Mesothelial cell of epicardium (in vitro differentiated cells): ENCODE data around the gene CBX2. TPM values are rescaled to one million over a fixed set of nuclear protein-coding genes. Genes with fewer than 3 reads are reported as not detected.

Source experiments
- DNase-seq, 2 experiments: peaks; one replicate each; pipeline ENCODE4 v3.0.0; 2021; ENCODE audit warnings: low spot score in 2 of 2; ENCODE audit not compliant: unreplicated experiment in 2 of 2
- H3K27ac Mint-ChIP-seq: 2 replicates; pipeline ENCODE4 v1.8.0; 2021; ENCODE audit warnings: mixed read lengths
- H3K27me3 Mint-ChIP-seq: 2 replicates; pipeline ENCODE4 v1.8.0; 2021; ENCODE audit warnings: low read depth, mixed read lengths
- H3K36me3 Mint-ChIP-seq: 2 replicates; pipeline ENCODE4 v1.8.0; 2021; ENCODE audit warnings: mixed read lengths
- H3K4me1 Mint-ChIP-seq: 2 replicates; pipeline ENCODE4 v1.8.0; 2021; ENCODE audit warnings: mixed read lengths
- H3K4me3 Mint-ChIP-seq: 2 replicates; pipeline ENCODE4 v1.8.0; 2021; ENCODE audit warnings: mild to moderate bottlenecking, moderate library complexity, mixed read lengths
- H3K9me3 Mint-ChIP-seq: 2 replicates; pipeline ENCODE4 v1.8.0; 2021; ENCODE audit warnings: mixed read lengths
- total RNA-seq: library from RNA; stranded (reverse); gene quantifications from 3 replicates; pipeline ENCODE4 v1.2.1, GENCODE V29; 2021
- TF ChIP-seq, protein P1 (sequence below): fragments of 200-600 bp; sonication (generic); IDR thresholded peaks from one replicate; pipeline ENCODE4 v1.5.0; 2021; ENCODE audit warnings: antibody characterized with exemption; ENCODE audit not compliant: unreplicated experiment

The CBX2 gene
- total RNA-seq: 47.1 to 49.7 TPM (median 48.6 TPM) in 3 replicates

DNA sequence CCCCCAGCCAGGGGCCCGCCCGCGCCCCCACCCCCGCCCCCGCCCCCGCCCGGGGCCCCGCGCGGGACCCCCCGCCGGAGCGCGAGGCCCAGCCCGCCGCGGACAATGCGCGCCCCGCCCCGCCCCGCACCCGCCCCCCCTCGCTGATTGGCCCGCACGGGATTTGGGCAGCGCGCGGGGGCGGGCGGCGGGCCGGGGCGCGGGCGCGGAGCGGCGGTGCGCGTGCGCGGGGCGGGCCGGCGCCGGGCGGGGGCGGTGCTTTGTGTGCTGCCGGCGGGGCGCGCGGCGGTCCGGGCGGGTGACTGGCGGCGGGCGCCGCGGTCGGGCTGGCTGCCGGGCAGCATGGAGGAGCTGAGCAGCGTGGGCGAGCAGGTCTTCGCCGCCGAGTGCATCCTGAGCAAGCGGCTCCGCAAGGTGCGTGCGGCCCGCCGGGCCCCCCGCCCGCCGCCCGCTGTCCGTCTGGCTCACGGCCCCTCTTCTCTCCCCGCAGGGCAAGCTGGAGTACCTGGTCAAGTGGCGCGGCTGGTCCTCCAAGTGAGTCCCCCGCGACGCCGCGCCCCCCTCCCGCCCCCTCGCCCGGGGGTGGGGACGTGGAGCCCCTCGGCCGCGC lies at the start of gene CBX2:
Gene CBX2, plus strand, starts transcription at position 255 of the 610 bp plus-strand sequence. Its CDS starts 88 bp downstream, at position 343.
- TF ChIP-seq, protein P1, sequence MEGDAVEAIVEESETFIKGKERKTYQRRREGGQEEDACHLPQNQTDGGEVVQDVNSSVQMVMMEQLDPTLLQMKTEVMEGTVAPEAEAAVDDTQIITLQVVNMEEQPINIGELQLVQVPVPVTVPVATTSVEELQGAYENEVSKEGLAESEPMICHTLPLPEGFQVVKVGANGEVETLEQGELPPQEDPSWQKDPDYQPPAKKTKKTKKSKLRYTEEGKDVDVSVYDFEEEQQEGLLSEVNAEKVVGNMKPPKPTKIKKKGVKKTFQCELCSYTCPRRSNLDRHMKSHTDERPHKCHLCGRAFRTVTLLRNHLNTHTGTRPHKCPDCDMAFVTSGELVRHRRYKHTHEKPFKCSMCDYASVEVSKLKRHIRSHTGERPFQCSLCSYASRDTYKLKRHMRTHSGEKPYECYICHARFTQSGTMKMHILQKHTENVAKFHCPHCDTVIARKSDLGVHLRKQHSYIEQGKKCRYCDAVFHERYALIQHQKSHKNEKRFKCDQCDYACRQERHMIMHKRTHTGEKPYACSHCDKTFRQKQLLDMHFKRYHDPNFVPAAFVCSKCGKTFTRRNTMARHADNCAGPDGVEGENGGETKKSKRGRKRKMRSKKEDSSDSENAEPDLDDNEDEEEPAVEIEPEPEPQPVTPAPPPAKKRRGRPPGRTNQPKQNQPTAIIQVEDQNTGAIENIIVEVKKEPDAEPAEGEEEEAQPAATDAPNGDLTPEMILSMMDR: no peak
- H3K27me3 Mint-ChIP-seq: peaks cover 19% of the 10 kb centered on the region
- H3K4me3 Mint-ChIP-seq: peak within 1 kb of the TSS; percentile 92
- H3K9me3 Mint-ChIP-seq: no peaks in the 10 kb centered on the region
- peak within 1 kb of the TSS; percentile 87 for H3K27ac Mint-ChIP-seq
- H3K36me3 Mint-ChIP-seq: peaks cover 24% of the 10 kb centered on the region
- DNase-seq: peak; percentile 87 to 90
- peaks cover 30% of the 10 kb centered on the region for H3K4me1 Mint-ChIP-seq

DNA sequence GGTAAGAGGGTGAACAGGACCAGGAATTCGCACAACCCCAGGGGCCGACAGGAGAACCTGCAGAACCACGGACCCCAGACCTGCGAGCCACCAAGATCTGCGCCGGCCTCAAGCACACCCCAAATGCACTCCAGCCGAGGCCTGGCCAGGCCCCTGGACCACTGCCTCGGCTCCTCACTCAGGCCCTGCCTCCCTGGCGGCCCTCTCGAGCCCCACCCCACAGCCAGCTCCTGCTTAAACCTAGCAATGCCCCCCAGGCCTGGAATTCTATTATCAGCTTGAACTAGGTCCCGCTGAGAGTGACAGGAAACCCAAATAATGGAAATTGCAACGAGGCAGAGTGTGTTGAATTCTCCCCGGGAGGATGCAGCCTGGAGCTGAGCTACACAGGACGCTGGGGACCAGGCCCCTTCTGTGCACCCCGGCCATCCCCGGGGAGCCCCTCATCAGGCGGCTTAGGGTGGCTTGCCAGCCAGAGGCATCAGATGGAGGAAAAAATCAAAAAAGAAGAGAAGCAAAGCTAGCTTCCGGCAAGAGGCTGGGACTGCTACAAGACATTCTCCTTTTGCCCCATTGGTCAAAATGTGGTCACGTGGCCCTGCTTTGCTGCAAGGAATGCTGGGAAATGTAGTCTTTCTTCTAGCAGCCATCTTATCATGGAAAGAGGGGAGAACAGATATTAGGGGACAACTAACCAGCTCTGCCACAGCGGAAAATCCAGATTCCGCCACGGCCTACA lies 49.6 kb upstream of the CBX2 start:
- TF ChIP-seq, protein P1: no peak
- H3K27me3 Mint-ChIP-seq: peaks cover 7% of the 10 kb centered on the region
- H3K27ac Mint-ChIP-seq: peak overlapping the region; percentile 71
- peaks cover 6% of the 10 kb centered on the region for H3K4me1 Mint-ChIP-seq
- H3K9me3 Mint-ChIP-seq: no peaks in the 10 kb centered on the region
- H3K4me3 Mint-ChIP-seq: peak overlapping the region; percentile 55
- peak; percentile 81 to 88 for DNase-seq
- H3K36me3 Mint-ChIP-seq: no peaks in the 10 kb centered on the region

- H3K27me3 Mint-ChIP-seq: peaks cover 5% of the 10 kb centered on the region
- H3K36me3 Mint-ChIP-seq: no peaks in the 10 kb centered on the region
- no peaks in the 10 kb centered on the region for H3K9me3 Mint-ChIP-seq
- DNase-seq: no peak
- H3K4me1 Mint-ChIP-seq: peaks cover 6% of the 10 kb centered on the region
- no peak overlapping the region for H3K27ac Mint-ChIP-seq
- H3K4me3 Mint-ChIP-seq: no peak overlapping the region
- TF ChIP-seq, protein P1: no peak
These were observed 49.0 kb upstream of the CBX2 start for GRCh38 chr17:79728908-79729471.

GRCh38 chr17:79729761-79730160 lies 48.2 kb upstream of the CBX2 start:
- H3K27me3 Mint-ChIP-seq: peaks cover 5% of the 10 kb centered on the region
- H3K27ac Mint-ChIP-seq: no peak overlapping the region
- no peaks in the 10 kb centered on the region for H3K9me3 Mint-ChIP-seq
- TF ChIP-seq, protein P1: no peak
- no peaks in the 10 kb centered on the region for H3K36me3 Mint-ChIP-seq
- H3K4me1 Mint-ChIP-seq: peaks cover 6% of the 10 kb centered on the region
- H3K4me3 Mint-ChIP-seq: no peak overlapping the region
- no peak for DNase-seq

DNA sequence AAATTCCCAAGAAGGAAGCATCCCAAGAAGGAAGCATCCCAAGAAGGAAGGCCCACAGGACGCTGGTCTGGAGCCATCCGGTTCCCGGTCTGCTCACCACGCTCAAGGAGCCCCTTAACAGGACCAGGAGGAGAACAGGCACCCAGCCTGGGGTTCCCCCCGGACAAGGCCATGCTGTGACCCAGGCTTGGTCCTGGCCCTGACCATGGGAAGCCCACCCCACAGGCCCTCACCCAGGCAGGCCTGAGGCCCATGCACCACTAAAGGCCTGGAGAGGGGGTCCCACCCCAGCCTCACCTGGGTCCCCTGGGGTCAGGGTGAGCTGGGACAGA lies 47.5 kb upstream of the CBX2 start:
- Mint-ChIP-seq H3K27me3 (peaks cover 7% of the 10 kb centered on the region), H3K27ac (no peak overlapping the region), H3K9me3 (no peaks in the 10 kb centered on the region), H3K36me3 (no peaks in the 10 kb centered on the region), H3K4me3 (no peak overlapping the region), H3K4me1 (peaks cover 6% of the 10 kb centered on the region)
- TF ChIP-seq, protein P1: no peak
- DNase-seq: no peak
